HG03097 (cell line): ENCODE results near the gene TENM3.

Source experiments
- ATAC-seq: cut with Tn5 transposase; IDR thresholded peaks from one replicate; pipeline ENCODE4 v1.9.1; 2021; ENCODE audit not compliant: unreplicated experiment, low FRiP score

TENM3 gene

DNA sequence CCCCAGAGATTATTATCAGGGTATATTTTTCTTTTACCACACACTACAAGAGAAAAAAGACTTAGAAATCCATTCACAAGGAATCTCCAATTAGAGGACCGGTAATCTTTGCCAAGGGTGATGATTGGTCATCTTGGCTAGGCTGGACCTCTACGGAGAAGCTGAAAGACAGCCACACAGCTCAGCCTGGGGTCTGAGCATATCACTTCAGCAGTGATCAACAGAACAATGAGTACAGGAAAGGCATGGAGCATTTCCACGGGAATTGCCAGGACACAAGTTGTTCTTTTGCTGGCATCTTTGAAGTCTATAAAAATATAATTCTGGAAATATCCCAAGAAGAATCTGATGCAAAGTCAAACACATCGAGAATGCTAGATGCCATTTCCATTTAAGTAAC, 191.5 kb downstream of the TENM3 start:
- no peak for ATAC-seq

DNA sequence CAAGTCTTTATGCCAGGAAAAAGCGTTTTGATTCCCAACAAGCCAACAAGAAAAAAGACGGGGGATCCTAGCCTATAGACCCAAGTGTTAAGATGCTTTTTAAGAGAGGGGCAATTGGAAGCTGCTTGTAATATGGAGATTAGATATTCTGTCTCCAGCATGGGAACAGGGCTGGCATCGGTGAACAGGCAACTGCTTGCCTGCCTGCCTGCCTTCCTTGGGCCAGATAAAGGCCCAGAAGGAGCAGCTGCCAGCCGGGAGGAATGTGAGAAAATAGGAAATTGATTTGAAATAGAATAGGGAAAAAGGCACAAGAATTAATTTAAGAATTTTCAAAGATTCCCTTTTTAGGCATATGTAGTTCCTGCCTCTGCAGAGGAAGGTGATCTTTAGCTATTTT, 192.2 kb downstream of the TENM3 start:
- ATAC-seq = no peak

- ATAC-seq = no peak
Measured at GRCh38 chr4:182443070-182443469, 199.9 kb downstream of the TENM3 start.

DNA sequence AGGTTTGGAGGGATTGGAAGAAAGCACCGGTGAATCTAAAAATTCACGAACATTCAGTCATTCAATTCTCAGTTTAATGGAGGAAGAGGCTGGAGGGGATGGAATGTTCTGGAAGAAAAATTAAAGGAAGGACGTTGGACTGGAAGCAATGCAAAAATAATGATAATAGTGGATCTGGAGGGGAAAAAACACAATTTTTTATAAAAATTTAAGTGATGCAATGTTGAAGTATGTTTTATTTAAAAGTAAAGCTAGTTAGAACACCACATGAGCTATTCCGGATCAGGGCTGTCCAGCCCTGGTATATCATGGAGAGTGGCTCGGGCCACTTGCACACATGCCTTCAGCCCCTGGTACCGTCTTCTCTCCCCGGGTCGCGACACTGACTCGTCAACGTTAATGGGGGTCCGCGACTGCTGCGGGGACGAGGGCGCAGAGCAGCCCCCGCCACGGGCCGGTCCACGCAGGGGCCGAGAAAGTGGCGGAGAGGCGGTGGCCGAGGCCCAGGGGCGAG, 204.6 kb downstream of the TENM3 start:
- no peak for ATAC-seq

DNA sequence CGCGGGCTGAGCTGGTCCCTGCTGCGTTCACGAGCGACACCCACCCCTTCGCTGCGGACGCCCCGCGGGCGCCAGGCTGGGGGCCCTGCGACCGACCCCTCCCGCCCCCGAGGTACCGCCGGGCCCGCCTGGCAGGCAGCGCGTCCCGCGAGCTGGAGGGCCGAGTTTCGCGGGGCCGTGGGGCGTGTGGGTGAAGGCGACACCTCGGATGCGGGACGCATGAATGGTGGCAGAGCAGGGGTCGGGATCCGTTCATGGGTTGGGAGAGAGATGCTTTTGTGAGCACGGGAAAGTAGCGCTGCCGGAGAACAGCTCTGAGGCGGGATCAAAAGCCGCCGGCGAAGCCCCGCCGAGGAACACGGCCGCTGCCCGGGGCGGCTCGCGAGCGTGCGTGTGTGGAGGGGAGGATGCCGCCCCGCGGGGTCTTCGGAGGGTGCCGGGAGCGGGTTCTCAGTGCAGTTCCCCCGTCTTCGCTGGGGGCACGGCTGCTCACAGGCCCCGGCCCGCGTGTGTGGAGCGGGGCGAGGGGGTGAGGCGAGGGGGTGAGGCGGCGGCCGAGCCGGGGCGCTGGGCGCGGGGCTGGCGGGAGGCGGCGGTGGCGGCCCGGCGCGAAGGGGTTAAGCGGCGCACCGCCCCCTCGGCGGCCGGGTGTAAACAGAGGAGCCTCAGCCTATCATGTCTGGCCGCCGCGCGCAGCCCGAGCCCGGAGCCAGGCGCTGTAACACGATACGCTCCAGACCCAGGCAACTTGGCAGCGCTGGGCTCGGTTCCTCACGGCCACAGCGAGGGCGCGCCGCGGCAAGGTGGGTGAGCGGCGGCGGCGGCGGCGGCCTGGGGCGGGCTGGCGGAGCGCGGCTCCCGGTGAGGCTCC, 205.3 kb downstream of the TENM3 start:
- peak; percentile 92 for ATAC-seq

GRCh38 chr4:182449186-182449929, 206.2 kb downstream of the TENM3 start:
- ATAC-seq = no peak

- no peak for ATAC-seq
Measured at GRCh38 chr4:182449930-182450439, 206.8 kb downstream of the TENM3 start.

DNA sequence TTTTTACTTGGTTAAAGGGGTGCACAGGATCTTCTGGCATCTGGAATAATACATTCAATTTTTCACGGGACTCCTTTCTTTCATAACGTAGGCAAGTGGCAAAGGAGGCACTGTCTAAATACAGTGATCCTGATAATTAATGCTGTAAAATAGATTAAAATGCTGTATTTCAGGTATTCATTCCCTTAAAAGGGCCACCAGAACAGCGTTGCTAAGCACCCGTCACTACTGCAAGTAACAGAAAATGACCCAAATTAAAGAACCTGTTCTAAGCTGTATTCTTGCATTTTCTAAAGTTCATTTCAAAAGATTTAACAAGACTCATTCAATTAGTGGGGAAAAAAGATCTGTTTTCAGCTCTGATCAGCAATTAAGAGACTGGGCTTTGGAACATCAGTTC, 208.2 kb downstream of the TENM3 start:
- no peak for ATAC-seq

GRCh38 chr4:182453830-182454229, 210.6 kb downstream of the TENM3 start:
- no peak for ATAC-seq

GRCh38 chr4:182454440-182455013, 211.3 kb downstream of the TENM3 start:
- ATAC-seq = no peak

- ATAC-seq = no peak
Measured at GRCh38 chr4:182465114-182465513, 221.9 kb downstream of the TENM3 start.

- ATAC-seq = no peak
Measured at GRCh38 chr4:182465979-182466378, 222.8 kb downstream of the TENM3 start.

DNA sequence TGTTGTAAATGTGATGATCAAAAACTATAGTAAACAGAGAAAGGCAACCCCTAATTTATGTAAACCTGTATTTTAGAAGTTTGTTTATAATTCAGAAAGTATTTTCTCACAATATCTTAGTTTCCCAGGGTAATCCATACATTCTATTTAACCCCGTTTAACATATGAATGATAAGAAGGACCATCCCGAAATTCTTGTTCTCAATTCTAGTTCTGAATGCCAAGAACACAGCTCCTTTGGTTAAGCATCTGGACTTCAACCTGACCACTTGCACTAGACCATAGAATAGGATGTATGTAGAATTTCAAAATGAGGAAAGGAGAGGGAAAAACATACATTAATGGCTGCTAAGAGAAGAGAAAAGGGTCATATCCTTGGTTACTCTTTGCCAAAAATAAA, 227.0 kb downstream of the TENM3 start:
- no peak for ATAC-seq

- no peak for ATAC-seq
Measured at GRCh38 chr4:182475539-182475938, 232.3 kb downstream of the TENM3 start.

- ATAC-seq = peak; percentile 68
Measured at GRCh38 chr4:182478475-182478874, 235.3 kb downstream of the TENM3 start.

- ATAC-seq = no peak
Measured at GRCh38 chr4:182483685-182484084, 240.5 kb downstream of the TENM3 start.

- no peak for ATAC-seq
Measured at GRCh38 chr4:182486881-182487280, 243.7 kb downstream of the TENM3 start.

DNA sequence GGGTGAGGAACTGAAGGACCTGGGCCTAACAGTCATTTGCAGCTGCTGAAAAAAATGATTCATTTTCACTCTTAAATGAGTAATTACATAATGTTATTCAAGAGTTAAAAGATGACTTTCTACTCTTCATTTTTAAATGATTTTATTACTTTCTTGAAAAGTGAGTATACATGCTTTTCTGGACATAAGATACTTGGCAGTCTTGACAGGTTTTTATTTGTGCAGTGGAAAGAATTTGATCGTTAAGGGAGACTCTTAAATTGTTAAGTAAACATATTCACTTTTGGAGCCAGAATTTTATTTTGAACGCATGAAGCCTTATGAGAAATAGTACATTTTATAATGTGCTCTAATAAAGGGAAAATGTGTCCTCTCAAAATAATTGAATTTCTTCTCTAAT, 245.7 kb downstream of the TENM3 start:
- no peak for ATAC-seq

DNA sequence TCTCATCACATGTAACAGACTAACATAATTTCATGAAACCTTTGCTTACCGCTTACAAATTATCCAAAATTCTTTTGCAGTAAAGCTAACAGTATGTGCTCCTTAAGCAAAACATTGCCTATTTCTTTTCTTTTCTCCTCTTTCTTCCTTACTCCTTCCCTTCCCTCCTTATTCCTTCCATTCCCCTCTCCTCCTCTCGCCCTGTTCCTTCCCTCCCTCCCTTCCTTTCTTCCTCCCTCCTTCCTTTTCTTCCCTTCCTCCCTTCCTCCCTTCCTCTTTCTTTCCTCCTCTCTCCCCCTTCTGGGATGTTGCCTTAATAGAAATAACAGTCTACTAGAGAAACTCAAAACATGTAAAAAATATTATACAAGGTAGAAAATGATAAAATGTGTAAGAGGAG, 246.4 kb downstream of the TENM3 start:
- no peak for ATAC-seq

DNA sequence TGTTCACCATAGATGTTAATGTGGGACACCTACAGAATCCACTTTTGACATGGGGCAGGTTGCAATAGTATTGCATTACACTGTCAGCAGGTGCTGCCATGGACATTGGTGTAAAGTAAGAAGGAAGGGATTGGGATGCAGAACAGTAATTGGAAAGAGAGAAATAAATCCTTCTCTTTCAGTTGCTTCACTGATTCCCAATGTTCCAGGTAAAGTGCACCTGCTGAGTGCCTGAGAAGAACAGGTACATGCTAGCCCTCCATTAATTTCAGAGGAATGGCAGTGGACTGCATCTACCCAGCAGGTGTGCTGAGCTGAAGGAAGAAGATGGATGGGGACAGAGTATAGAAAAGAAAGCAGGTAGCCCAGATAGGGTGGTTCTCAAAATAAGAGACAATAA, 248.5 kb downstream of the TENM3 start:
- ATAC-seq = no peak

DNA sequence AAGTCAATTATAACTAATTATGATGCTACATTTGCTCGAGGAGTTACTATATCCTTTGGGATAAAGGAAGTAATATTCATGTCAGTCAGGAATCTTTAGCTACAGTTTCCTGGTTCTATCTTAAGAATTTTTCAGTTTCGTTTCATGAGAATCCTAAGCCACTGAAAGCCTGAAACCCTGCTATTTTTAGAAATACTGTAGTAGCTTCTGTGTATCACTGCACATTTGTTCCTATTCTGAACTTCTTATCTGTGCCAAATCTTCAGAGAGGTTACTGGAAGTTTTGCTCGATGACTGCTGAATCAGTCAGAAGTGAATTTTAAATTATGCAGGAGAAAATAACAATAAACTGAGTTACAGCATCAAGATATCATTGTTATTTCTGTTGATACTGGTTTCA, 249.2 kb downstream of the TENM3 start:
- ATAC-seq = peak; percentile 75
